GM23338 (cell line): ENCODE measurements around the gene MARF1.

Source experiments
- JUNB ChIP-seq: IDR thresholded peaks from one replicate; pipeline ENCODE4 v1.6.1; 2016; ENCODE audit warnings: antibody characterized with exemption; ENCODE audit not compliant: unreplicated experiment
- POLR2AphosphoS5 ChIP-seq: IDR thresholded peaks from 2 replicates; pipeline ENCODE4 v1.6.1; 2016; ENCODE audit warnings: antibody characterized with exemption, low read depth
- TF ChIP-seq, protein P1 (sequence below), 2 experiments: fragments of 200-600 bp in 1 of 2; sonication (generic) in 1 of 2; conservative IDR thresholded peaks; 2 replicates each; pipeline versions ENCODE4 v1.5.1 to v1.6.1; 2016 to 2017; ENCODE audit warnings: antibody characterized with exemption in 2 of 2, low read depth in 2 of 2, mild to moderate bottlenecking in 2 of 2, moderate library complexity in 1 of 2
- TF ChIP-seq, protein P2 (sequence below): IDR thresholded peaks from one replicate; pipeline ENCODE4 v1.6.1; 2018; ENCODE audit warnings: antibody characterized with exemption; ENCODE audit not compliant: unreplicated experiment

DNA sequence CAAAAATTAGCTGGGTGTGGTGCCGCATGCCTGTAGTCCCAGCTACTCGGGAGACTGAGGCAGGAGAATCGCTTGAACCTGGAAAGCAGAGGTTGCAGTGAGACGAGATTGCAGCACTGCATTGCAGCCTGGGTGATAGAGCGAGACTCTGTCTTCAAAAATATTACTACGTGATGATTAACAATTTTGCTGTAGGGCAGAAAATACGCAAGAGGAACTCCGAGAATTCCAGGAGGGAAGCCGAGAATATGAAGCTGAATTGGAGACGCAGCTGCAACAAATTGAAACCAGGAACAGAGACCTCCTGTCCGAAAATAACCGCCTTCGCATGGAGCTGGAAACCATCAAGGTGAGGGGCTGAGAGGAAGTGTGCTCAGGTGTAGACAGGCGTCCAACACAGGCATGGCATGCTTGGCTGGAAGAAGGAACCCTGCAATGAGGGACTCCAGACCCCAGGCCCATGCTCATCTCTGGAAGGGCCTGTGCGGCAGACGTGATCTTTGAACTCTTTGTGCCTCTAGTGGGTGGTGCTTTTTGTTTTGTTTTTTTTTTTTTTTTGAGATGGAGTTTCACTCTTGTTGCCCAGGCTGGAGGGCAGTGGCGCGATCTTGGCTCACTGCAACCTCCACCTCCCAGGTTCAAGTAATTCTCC is 24.3 kb upstream of the MARF1 start:
- TF ChIP-seq, protein P1, sequence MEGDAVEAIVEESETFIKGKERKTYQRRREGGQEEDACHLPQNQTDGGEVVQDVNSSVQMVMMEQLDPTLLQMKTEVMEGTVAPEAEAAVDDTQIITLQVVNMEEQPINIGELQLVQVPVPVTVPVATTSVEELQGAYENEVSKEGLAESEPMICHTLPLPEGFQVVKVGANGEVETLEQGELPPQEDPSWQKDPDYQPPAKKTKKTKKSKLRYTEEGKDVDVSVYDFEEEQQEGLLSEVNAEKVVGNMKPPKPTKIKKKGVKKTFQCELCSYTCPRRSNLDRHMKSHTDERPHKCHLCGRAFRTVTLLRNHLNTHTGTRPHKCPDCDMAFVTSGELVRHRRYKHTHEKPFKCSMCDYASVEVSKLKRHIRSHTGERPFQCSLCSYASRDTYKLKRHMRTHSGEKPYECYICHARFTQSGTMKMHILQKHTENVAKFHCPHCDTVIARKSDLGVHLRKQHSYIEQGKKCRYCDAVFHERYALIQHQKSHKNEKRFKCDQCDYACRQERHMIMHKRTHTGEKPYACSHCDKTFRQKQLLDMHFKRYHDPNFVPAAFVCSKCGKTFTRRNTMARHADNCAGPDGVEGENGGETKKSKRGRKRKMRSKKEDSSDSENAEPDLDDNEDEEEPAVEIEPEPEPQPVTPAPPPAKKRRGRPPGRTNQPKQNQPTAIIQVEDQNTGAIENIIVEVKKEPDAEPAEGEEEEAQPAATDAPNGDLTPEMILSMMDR (conservative IDR thresholded peaks at IDR 0.05; ENCODE audit: low read depth in 2 of 2): no peak
- TF ChIP-seq, protein P2, sequence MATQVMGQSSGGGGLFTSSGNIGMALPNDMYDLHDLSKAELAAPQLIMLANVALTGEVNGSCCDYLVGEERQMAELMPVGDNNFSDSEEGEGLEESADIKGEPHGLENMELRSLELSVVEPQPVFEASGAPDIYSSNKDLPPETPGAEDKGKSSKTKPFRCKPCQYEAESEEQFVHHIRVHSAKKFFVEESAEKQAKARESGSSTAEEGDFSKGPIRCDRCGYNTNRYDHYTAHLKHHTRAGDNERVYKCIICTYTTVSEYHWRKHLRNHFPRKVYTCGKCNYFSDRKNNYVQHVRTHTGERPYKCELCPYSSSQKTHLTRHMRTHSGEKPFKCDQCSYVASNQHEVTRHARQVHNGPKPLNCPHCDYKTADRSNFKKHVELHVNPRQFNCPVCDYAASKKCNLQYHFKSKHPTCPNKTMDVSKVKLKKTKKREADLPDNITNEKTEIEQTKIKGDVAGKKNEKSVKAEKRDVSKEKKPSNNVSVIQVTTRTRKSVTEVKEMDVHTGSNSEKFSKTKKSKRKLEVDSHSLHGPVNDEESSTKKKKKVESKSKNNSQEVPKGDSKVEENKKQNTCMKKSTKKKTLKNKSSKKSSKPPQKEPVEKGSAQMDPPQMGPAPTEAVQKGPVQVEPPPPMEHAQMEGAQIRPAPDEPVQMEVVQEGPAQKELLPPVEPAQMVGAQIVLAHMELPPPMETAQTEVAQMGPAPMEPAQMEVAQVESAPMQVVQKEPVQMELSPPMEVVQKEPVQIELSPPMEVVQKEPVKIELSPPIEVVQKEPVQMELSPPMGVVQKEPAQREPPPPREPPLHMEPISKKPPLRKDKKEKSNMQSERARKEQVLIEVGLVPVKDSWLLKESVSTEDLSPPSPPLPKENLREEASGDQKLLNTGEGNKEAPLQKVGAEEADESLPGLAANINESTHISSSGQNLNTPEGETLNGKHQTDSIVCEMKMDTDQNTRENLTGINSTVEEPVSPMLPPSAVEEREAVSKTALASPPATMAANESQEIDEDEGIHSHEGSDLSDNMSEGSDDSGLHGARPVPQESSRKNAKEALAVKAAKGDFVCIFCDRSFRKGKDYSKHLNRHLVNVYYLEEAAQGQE: no peak
- TF ChIP-seq POLR2AphosphoS5 (no peak), JUNB (no peak)
